Coronary artery (tissue), 2 donors: ENCODE measurements around the gene PCDH15.

Experiments
- DNase-seq: peaks from one replicate; pipeline ENCODE4 v3.0.0-alpha.2; 2017; ENCODE audit warnings: low spot score
- H3K27ac ChIP-seq, 2 donors: fragments of 200-600 bp; sonication (generic); one replicate each; pipeline ENCODE4 v1.5.1; 2016 to 2019
- H3K4me3 ChIP-seq: fragments of 200-600 bp; sonication (generic); 2 replicates; pipeline ENCODE4 v1.5.1; 2016; ENCODE audit warnings: mild to moderate bottlenecking, moderate library complexity
- TF ChIP-seq, protein P1 (sequence below): fragments of 200-600 bp; sonication (generic); IDR thresholded peaks from one replicate; pipeline ENCODE4 v1.5.1; 2019; ENCODE audit warnings: antibody characterized with exemption

The PCDH15 gene

DNA sequence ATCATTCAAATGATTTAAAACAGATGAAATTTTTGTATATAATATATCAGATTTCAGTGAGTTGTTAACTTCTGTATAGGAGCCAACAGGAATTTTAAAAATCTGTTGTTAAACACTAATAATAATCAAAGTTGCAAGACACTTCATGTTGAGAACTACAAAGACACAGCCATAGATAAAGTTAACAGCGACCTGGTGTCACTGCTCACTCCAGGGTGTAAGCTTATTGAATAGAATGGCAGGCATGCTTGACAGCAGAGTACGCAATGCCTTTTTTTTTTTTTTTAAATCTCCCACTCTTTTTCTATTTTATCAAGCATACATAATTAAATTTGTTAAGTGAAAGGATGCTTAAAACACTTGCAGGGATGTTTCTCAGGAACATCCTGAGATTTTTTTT lies 32.0 kb downstream of the PCDH15 start:
- Histone ChIP-seq H3K27ac (no peak overlapping the region), H3K4me3 (no peak overlapping the region)
- no peak for DNase-seq
- TF ChIP-seq, protein P1, sequence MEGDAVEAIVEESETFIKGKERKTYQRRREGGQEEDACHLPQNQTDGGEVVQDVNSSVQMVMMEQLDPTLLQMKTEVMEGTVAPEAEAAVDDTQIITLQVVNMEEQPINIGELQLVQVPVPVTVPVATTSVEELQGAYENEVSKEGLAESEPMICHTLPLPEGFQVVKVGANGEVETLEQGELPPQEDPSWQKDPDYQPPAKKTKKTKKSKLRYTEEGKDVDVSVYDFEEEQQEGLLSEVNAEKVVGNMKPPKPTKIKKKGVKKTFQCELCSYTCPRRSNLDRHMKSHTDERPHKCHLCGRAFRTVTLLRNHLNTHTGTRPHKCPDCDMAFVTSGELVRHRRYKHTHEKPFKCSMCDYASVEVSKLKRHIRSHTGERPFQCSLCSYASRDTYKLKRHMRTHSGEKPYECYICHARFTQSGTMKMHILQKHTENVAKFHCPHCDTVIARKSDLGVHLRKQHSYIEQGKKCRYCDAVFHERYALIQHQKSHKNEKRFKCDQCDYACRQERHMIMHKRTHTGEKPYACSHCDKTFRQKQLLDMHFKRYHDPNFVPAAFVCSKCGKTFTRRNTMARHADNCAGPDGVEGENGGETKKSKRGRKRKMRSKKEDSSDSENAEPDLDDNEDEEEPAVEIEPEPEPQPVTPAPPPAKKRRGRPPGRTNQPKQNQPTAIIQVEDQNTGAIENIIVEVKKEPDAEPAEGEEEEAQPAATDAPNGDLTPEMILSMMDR: no peak

DNA sequence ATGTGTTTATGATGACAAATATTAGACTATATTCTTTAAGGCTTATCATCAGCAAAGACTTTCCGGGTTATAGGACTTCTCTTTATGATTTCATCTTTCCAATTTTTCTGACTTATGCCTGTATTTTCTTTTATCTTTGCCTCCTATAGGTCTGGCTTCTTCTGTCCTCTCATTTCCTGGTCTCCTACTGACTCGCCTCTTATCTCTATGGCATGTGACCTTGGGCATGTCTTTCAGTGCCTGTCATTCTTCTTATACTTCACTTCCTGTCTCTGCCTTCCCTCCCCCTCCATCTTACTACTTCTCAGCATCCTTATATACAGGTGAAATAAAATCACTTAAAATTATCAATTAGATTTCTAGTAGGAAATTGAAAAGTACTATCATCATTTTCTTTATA lies 42.2 kb downstream of the PCDH15 start:
- no peak for DNase-seq
- TF ChIP-seq, protein P1: no peak
- Histone ChIP-seq H3K27ac (no peak overlapping the region), H3K4me3 (no peak overlapping the region)

DNA sequence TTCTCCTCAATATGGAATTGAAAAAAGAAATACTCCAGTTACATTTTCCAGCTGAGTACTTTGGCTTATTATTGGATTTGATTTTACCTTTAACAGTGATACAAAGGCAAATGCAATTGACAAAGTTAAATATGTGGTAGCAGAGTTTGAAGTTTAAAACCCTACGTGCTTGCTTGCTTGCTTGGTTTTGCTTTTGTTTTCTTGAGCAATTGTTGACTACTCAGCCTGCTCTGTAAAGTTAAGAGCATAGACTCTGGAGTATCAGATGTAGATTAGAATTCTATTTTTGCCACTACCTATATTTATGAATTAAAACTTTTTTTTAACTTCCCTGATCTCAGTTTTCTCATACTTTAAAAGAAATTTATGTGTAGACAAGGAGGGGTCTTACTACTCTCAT lies 51.4 kb downstream of the PCDH15 start:
- no peak overlapping the region for H3K4me3 ChIP-seq

DNA sequence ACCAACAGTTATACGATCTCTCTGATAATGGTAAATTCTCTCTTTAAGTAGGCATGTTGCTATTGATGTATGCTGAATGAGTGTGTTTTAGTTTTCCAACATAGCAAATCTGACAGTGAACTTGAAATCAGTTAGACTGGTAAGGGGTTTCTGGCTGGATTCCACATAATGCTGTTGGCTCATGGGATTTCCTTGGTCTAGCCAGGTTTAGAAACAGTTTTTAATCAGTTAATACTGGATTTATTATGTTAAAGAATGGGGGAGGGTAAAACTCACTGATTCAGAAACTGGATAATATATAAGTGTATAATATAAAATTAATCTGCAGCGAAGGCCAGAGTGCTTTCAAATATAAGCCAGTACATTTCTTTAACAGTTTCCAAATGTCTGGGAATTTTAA lies 55.6 kb downstream of the PCDH15 start:
- no peak overlapping the region for H3K27ac ChIP-seq
- H3K4me3 ChIP-seq: no peak overlapping the region
- TF ChIP-seq, protein P1: no peak
- DNase-seq: no peak

More for the DNA sequence above, 51.4 kb downstream of the PCDH15 start:
- TF ChIP-seq, protein P1: no peak
- no peak overlapping the region for H3K27ac ChIP-seq
- DNase-seq: no peak

DNA sequence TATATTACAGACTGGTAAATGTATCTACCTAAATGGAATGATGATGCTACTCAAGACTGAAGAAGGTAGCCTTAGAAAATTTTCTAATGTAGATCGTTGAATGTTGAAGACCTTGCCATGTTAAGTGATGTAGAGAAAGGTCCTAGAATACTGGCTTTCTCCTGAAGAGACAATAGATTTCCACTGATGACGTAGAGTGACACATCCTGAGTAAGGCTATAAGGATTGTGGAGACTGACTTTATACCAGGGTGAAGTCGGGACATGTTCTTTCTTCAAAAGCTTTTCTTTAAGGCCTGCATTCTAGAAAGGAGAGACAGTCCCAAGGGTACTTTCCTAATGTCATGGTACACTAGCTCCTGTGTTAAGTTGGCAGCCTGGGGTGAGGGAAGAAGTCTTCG lies 58.6 kb downstream of the PCDH15 start:
- DNase-seq: no peak
- H3K4me3 ChIP-seq: no peak overlapping the region
- TF ChIP-seq, protein P1: no peak
- H3K27ac ChIP-seq: no peak overlapping the region

DNA sequence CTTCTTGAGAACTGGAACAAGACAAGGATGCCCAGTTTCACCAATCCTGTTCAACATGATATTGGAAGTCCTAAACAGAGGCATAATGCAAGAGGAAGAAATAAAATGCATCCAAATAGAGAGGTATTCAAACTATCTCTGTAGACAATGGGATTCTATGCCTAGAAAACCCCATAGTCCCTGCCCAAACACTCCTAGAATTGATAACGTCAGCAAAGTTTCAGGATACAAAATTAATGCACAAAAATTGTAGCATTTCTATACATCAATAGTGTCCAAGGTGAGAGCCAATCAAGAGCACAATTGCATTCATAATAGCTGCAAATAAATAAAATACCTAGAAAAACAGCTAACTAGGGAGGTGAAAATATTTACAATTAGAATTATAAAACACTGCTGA lies 72.5 kb downstream of the PCDH15 start:
- TF ChIP-seq, protein P1: no peak
- H3K4me3 ChIP-seq: no peak overlapping the region
- no peak overlapping the region for H3K27ac ChIP-seq
- no peak for DNase-seq

DNA sequence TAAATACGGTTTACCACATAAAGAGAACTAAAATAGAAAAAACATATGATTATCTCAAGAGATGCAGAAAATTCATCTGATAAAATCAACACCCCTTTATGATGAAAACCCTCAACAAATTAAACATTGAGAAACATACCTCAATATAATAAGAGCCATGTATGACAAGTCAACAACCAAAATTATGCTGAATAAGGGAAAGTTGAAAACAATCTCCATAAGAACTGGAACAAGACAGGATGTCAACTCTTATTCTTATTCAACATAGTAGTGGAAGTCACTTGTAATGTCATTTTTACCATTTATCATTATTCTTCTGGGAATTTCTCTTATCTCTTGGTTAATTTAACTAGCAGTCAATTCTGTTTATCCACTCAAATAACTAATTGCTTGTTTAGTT lies 79.0 kb downstream of the PCDH15 start:
- TF ChIP-seq, protein P1: no peak
- H3K4me3 ChIP-seq: no peak overlapping the region
- no peak for DNase-seq
- H3K27ac ChIP-seq: no peak overlapping the region
